ENCODE data around the gene VAV1.
"Not testable (repeated sequence)": the region's sequence is repeated elsewhere in the genome, so short reads cannot be mapped to it uniquely, and the experiment has no call there.

Gene VAV1

GRCh38 chr19:6821639-6822310 lies 49.3 kb downstream of the VAV1 start:
- DNase-seq, result no peak

- DNase-seq, result no peak
Observed at GRCh38 chr19:6822311-6822670, 49.8 kb downstream of the VAV1 start.

- no peak for DNase-seq
Observed at GRCh38 chr19:6825076-6825774, 52.7 kb downstream of the VAV1 start.

- no peak for DNase-seq
Observed at GRCh38 chr19:6826281-6826920, 53.9 kb downstream of the VAV1 start.

- DNase-seq, result no peak
Observed at GRCh38 chr19:6828306-6828697, 55.8 kb downstream of the VAV1 start.

GRCh38 chr19:6828698-6829633 lies 56.5 kb downstream of the VAV1 start:
- DNase-seq, result peak; percentile 20

- DNase-seq, result not testable (repeated sequence)
Observed at GRCh38 chr19:6829829-6830228, 57.3 kb downstream of the VAV1 start.

GRCh38 chr19:6831084-6831483 lies 58.6 kb downstream of the VAV1 start:
- not testable (repeated sequence) for DNase-seq

GRCh38 chr19:6832412-6832811 lies 59.9 kb downstream of the VAV1 start:
- no peak for DNase-seq

GRCh38 chr19:6833166-6833790 lies 60.8 kb downstream of the VAV1 start:
- DNase-seq, result no peak

- DNase-seq, result no peak
Observed at GRCh38 chr19:6834433-6834832, 61.9 kb downstream of the VAV1 start.

GRCh38 chr19:6835501-6835900 lies 63.0 kb downstream of the VAV1 start:
- no peak for DNase-seq

- DNase-seq, result no peak
Observed at GRCh38 chr19:6837525-6837924, 65.0 kb downstream of the VAV1 start.

GRCh38 chr19:6838062-6838655 lies 65.7 kb downstream of the VAV1 start:
- no peak for DNase-seq

GRCh38 chr19:6842871-6843607 lies 70.5 kb downstream of the VAV1 start:
- no peak for DNase-seq

- DNase-seq, result no peak
Observed at GRCh38 chr19:6847828-6848200, 75.3 kb downstream of the VAV1 start.

GRCh38 chr19:6848986-6849385 lies 76.5 kb downstream of the VAV1 start:
- DNase-seq, result no peak

GRCh38 chr19:6849876-6850275 lies 77.4 kb downstream of the VAV1 start:
- no peak for DNase-seq

- no peak for DNase-seq
Observed at GRCh38 chr19:6851359-6851758, 78.9 kb downstream of the VAV1 start.

GRCh38 chr19:6852001-6852400 lies 79.5 kb downstream of the VAV1 start:
- no peak for DNase-seq

GRCh38 chr19:6853868-6854267 lies 81.4 kb downstream of the VAV1 start:
- no peak for DNase-seq

GRCh38 chr19:6854758-6855157 lies 82.2 kb downstream of the VAV1 start:
- no peak for DNase-seq

Measured in stimulated activated naive CD4-positive, alpha-beta T cell treated with Interleukin-2 at 50 U/mL for 16 hours (primary cell).